DMS114 treated with DMSO at 0.1 percent for 48 hours (cell line): ENCODE data around the gene SLC9A9.
"Not testable (repeated sequence)": the region's sequence is repeated elsewhere in the genome, so short reads cannot be mapped to it uniquely, and the experiment has no call there.

Experiments used
- DNase-seq: peaks from one replicate; lab custom pipeline; 2025; ENCODE audit not compliant: unreplicated experiment; lab: John Stamatoyannopoulos, UW

Gene SLC9A9

GRCh38 chr3:143698682-143699303 lies 149.5 kb downstream of the SLC9A9 start:
- no peak for DNase-seq

DNA sequence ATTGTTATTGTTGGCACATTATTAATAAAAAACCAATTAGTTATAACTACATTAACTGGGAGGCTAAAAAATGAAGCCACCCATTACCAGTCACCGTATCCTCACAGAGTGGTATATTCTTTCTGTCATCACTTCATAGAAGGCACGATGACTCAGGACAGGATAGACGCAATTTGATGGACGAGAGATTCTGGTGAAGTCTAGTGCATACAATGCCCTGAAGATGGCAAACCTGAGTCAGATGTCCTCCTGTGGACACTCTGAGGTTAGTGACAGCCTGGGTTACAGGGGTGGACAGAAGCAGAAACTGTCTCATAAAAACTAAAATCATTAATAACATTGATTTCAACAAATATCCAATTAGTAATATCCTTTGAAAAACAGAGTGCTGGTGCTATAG lies 150.3 kb downstream of the SLC9A9 start:
- DNase-seq, result no peak

- DNase-seq, result not testable (repeated sequence)
Observed at GRCh38 chr3:143695333-143695732, 152.9 kb downstream of the SLC9A9 start.

GRCh38 chr3:143693506-143693905 lies 154.8 kb downstream of the SLC9A9 start:
- no peak for DNase-seq

DNA sequence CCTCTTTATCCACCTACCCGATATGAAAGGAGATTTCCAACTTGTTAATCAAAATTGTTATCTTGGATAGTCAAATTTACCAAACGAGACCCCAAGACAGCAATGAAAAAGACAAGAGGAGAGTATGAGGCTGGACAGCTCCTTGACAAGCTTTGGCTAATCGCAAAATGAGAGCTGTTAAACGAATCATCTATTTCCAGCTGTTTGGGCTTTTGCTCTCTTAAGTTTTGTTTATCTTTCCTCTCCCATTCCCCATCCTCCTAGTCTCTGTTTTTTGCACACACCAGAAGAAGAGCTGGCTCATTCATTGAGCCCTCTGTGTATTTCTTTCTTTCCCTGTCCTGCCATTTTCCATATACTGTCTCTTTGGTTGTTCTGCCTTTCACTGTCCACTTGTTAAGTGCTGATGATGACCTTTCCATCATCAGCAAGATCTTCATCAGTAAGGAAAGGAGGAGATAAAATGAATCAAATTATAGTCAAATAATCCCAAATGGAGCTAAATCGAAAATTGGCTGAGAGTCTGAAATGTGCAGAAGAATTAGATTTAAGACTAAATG lies 161.6 kb downstream of the SLC9A9 start:
- no peak for DNase-seq

- DNase-seq, result no peak
Observed at GRCh38 chr3:143685491-143685890, 162.8 kb downstream of the SLC9A9 start.

GRCh38 chr3:143677430-143677829 lies 170.8 kb downstream of the SLC9A9 start:
- DNase-seq, result no peak

GRCh38 chr3:143676747-143677146 lies 171.5 kb downstream of the SLC9A9 start:
- no peak for DNase-seq

DNA sequence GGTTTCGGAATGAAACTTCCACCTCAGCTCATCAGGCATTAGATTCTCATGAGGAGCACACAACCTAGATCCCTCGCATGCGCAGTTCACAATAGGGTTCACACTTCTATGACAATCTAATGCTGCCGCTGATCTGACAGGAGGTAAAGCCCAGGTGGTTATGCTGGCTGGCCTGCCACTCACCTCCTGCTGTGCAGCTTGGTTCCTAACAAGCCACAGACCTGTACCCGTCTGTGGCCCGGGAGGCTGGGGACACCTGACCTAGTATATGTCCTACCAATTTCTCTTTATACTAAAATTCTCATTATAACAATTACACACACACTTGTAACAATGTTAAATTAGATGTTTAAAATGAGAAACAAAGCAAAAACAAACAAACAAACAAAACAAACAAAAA lies 172.2 kb downstream of the SLC9A9 start:
- no peak for DNase-seq

GRCh38 chr3:143674100-143674968 lies 173.9 kb downstream of the SLC9A9 start:
- DNase-seq, result peak; percentile 73

DNA sequence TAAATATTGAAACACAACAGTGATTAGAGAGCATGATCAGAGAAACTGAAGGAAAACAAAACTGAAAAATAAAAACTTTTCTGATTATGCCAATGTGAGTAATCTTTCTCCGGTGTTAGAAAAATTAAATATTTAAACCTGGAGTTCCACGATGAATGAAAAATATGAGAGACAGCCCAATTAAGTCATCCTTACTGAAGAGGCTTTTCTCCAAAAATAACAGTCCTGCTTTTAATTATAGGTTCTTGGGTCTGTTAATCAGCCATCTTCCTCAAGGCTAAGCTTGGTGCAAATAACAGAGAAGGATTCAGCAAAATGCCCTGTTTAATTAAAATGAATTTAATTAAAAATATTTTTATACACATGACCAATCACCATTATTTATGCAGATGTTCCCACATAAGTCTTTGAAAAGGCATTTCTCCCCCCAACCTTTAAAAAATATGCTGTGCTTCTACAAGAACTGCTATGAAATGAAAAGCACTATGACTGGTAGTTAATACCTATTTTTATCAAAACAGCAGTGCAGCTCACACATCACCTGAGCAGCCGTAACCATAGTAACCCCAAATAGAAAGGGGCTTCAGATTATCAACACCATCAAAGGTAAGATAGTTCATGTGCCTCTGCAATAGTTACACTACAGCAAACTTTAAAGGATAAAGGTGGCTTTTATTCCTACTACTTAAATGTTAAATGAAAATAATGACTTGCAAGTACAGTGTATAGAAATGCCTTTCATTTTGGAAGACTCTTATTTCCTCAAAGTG lies 175.7 kb downstream of the SLC9A9 start:
- DNase-seq, result no peak

DNA sequence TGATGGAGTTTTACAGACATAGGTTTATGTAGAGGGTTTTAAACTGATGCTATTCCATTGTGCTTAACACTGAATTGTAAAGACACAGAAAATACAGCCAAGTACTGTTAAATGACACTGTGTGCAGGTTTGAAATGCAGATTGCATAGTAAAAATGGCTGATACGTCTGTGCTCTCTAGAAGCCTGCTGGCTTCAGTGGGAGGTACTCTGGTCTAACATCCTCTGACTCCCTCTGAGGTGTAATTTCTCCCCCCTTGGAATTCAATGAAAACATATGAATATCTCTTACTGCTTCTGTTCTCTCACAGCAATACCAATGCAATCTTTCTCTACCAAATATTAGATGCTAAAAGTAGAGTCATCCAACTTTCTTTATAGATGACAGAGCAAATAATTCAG lies 176.6 kb downstream of the SLC9A9 start:
- DNase-seq, result no peak

- DNase-seq, result no peak
Observed at GRCh38 chr3:143668924-143669790, 179.1 kb downstream of the SLC9A9 start.

- DNase-seq, result no peak
Observed at GRCh38 chr3:143668385-143668784, 179.9 kb downstream of the SLC9A9 start.

- no peak for DNase-seq
Observed at GRCh38 chr3:143661677-143662076, 186.6 kb downstream of the SLC9A9 start.

DNA sequence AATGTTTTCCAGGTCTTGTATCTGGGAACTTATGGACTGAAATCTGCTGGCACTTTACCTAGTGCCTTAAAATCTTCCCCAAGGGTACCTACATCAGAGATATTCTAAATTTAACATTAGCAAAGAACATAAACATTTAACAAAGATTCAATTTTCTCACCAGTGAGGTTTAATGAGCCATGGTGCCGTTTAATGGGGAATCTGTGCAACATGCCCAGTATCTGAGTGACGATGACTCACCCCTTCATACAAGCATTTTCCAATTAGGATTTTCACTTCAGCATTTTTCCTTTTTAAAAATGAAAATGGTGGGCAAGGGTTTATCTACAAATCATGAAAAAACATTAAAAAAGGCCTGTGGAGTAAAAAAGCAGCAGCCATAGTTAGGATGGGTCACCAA lies 189.4 kb downstream of the SLC9A9 start:
- DNase-seq, result no peak

- no peak for DNase-seq
Observed at GRCh38 chr3:143658116-143658515, 190.2 kb downstream of the SLC9A9 start.

- no peak for DNase-seq
Observed at GRCh38 chr3:143657391-143657790, 190.9 kb downstream of the SLC9A9 start.

GRCh38 chr3:143654906-143655305 lies 193.4 kb downstream of the SLC9A9 start:
- DNase-seq, result no peak

DNA sequence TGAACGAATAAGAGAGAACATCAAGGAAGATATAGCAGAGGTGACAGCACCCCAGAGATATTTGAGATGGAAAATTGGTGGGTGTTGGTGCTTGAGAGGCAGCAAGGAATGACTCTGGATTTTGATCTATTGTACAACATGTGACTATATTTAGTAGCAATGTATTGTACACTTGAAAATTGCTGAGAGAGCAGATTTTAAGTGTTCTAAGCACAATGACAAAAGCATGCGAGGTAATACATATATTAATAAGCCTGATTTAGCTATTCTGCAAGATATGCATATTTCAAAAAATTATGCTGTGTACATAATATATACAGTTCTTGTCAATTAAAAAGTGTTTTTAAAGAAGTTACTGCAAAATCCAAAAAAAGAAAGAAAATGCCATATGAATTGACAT lies 194.3 kb downstream of the SLC9A9 start:
- no peak for DNase-seq

DNA sequence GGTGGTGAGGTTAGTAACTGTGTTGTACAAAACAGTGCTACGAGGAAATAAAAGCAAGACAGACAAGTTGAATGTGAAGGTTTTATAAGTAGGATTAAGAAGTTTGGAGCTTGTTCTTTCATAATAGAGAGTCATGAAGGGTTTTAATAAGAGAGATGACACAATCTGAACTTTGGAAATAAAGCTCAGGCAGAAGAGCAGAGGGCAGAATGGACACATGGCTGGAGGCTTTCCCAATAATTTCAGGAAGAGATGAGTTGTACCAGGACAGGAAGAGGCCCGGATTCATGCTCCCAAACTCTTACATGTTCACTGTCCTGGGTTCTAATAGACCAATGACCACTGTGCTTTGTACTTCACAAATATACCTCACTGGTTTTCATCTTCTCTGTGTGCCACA lies 194.8 kb downstream of the SLC9A9 start:
- DNase-seq, result no peak
